Neuron (in vitro differentiated cells): ENCODE data around the gene POMT1.
"Not testable (repeated sequence)": the region's sequence is repeated elsewhere in the genome, so short reads cannot be mapped to it uniquely, and the experiment has no call there.

Experiments
- H2AFZ ChIP-seq: one replicate; pipeline ENCODE4 v1.6.1; 2013; ENCODE audit warnings: low read depth, mild to moderate bottlenecking, inconsistent platforms, low read length, moderate library complexity
- H3K27me3 ChIP-seq: one replicate; pipeline ENCODE4 v1.6.1; 2013; ENCODE audit warnings: low read length; ENCODE audit not compliant: insufficient read depth
- H3K36me3 ChIP-seq: one replicate; pipeline ENCODE4 v1.6.1; 2013; ENCODE audit warnings: low read length; ENCODE audit not compliant: insufficient read depth
- H3K4me1 ChIP-seq: one replicate; pipeline ENCODE4 v1.6.1; 2013; ENCODE audit warnings: low read length; ENCODE audit not compliant: insufficient read depth
- H3K4me3 ChIP-seq: 2 replicates; pipeline ENCODE4 v1.5.1; 2013; ENCODE audit warnings: mild to moderate bottlenecking, low read length, moderate library complexity
- H3K9me3 ChIP-seq: one replicate; pipeline ENCODE4 v1.6.1; 2013; ENCODE audit warnings: low read length

The POMT1 gene

GRCh38 chr9:131502781-131503625 is at the start of gene POMT1:
Gene POMT1 (plus strand): TSS chr9:131502918. CDS start chr9:131504219, 1,301 bp downstream.
- Histone ChIP-seq H3K36me3 (peaks cover 34% of the 10 kb centered on the region), H3K27me3 (no peaks in the 10 kb centered on the region), H3K9me3 (no peaks in the 10 kb centered on the region), H3K4me1 (peaks cover 5% of the 10 kb centered on the region), H3K4me3 (peak within 1 kb of the TSS; percentile 78), H2AFZ (peak within 1 kb of the TSS; percentile 44)

DNA sequence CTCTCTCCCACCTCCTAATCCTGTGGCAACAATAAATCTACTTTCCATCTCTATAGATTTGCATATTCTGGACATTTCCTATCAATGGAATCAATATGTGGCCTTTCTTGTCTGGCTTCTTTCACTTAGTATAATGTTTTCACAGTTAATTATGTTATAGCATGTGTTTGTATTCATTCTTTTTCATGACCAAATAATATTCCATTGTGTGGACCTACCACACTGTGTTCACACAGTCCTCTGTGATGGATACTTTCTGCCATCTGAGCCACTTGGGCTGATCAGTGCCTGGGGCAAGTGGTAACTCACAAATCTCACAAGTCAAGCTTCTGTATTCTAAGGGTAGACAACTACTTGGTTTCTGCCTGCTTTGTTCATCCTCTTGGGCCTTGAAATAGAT is 48.7 kb upstream of the POMT1 start:
- no peaks in the 10 kb centered on the region for H3K9me3 ChIP-seq
- H3K36me3 ChIP-seq: peaks cover 83% of the 10 kb centered on the region
- H3K27me3 ChIP-seq: no peaks in the 10 kb centered on the region
- H3K4me3 ChIP-seq: no peak overlapping the region
- H2AFZ ChIP-seq: no peak overlapping the region
- no peaks in the 10 kb centered on the region for H3K4me1 ChIP-seq

DNA sequence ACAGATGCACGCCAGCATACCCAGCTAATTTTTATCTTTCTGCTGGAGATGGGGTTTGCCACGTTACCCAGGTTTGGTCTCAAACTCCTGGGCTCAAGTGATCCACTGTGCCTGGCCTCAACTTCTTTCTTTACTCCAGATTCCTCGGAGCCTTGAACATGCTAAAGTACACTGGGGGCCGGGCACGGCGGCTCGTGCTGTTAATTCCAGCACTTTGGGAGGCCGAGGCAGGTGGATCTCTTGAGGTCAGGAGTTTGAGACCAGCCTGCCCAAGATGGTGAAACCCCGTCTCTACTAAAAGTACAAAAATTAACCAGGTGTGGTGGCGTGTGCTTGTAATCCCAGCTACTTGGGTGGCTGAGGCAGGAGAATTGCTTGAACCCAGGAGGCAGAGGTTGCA is 47.1 kb upstream of the POMT1 start:
- H3K27me3 ChIP-seq, H2AFZ ChIP-seq, H3K4me1 ChIP-seq, H3K4me3 ChIP-seq, H3K9me3 ChIP-seq: not testable (repeated sequence)
- peaks cover 83% of the 10 kb centered on the region for H3K36me3 ChIP-seq

- Histone ChIP-seq H3K4me1 (no peaks in the 10 kb centered on the region), H3K4me3 (no peak overlapping the region), H3K27me3 (no peaks in the 10 kb centered on the region), H3K36me3 (peaks cover 80% of the 10 kb centered on the region), H2AFZ (no peak overlapping the region), H3K9me3 (no peaks in the 10 kb centered on the region)
These were observed 45.0 kb upstream of the POMT1 start for GRCh38 chr9:131457746-131458145.

DNA sequence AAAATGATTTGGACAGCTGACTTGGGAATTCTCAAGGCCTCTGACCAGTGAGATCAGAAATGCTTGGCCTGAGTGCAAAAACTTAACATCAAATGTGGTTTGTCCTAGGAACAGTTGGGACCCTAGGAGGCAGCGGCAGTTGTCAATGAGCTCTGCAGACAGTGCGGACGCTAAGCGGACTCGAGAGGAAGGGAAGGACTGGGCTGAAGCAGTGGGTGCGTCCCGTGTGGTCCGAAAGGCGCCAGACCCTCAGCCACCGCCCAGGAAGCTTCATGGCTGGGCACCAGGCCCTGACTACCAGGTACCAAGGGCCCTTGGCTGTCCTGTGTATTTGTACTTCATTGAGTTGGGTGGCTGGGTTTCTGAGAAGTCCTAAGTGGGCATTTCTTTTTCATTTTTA is 43.7 kb upstream of the POMT1 start:
- Histone ChIP-seq H3K4me1 (no peaks in the 10 kb centered on the region), H3K27me3 (no peaks in the 10 kb centered on the region), H3K9me3 (no peaks in the 10 kb centered on the region), H3K4me3 (no peak overlapping the region), H2AFZ (no peak overlapping the region), H3K36me3 (peaks cover 82% of the 10 kb centered on the region)

GRCh38 chr9:131461166-131461565 is 41.6 kb upstream of the POMT1 start:
- no peaks in the 10 kb centered on the region for H3K9me3 ChIP-seq
- H3K36me3 ChIP-seq: peaks cover 88% of the 10 kb centered on the region
- H3K27me3 ChIP-seq: no peaks in the 10 kb centered on the region
- H3K4me3 ChIP-seq: no peak overlapping the region
- H3K4me1 ChIP-seq: no peaks in the 10 kb centered on the region
- H2AFZ ChIP-seq: no peak overlapping the region

DNA sequence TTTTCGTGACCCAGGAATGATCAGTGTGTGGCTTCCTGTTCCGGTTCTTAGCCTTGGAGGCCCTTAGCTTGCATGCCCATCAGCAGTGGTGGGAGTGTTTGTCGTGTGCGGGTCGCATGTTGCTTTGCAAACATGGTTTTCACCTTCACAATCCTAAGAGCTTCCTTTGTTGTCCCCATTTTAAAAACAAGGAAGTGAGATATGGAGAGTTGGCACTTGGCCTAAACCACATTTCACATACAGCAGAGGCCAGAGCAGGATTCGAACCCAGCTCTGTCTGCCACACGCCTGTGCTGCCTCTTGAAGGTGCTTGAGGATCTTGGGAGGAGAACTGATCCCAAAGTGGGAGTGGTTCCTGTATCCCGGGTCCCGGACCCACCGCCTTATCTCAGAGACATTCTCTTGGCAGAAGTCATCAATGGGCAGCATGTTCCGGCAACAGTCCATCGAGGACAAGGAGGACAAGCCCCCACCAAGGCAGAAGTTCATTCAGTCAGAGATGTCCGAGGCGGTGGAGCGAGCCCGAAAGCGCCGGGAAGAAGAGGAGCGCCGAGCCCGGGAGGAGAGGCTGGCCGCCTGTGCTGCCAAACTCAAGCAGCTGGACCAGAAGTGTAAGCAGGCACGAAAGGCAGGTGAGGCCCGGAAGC is 38.2 kb upstream of the POMT1 start:
- Histone ChIP-seq H3K4me1 (no peaks in the 10 kb centered on the region), H3K9me3 (no peaks in the 10 kb centered on the region), H2AFZ (no peak overlapping the region), H3K27me3 (no peaks in the 10 kb centered on the region), H3K36me3 (peaks cover 88% of the 10 kb centered on the region), H3K4me3 (no peak overlapping the region)

DNA sequence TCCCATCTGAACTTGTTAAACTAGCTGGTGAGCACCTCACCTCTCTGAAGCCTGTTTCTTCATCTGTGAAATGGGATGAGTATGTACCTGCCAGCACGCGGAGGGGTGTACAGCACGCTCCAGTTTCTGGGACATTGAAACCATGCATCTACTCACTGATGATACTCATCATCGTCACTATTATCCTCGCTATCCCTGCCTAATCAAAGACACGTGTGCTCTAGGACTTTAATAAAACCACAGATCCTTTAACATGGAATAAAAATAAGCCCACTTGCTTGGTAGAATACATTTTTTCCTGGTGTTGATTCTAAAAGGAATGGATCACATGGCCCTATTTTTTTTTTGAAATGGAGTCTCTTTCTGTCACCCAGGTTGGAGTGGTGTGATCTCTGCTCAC is 37.3 kb upstream of the POMT1 start:
- Histone ChIP-seq H3K36me3 (peaks cover 88% of the 10 kb centered on the region), H3K27me3 (no peaks in the 10 kb centered on the region), H2AFZ (no peak overlapping the region), H3K4me3 (no peak overlapping the region), H3K9me3 (no peaks in the 10 kb centered on the region), H3K4me1 (no peaks in the 10 kb centered on the region)

GRCh38 chr9:131467214-131467935 is 35.3 kb upstream of the POMT1 start:
- H3K9me3 ChIP-seq: no peaks in the 10 kb centered on the region
- no peak overlapping the region for H2AFZ ChIP-seq
- no peaks in the 10 kb centered on the region for H3K27me3 ChIP-seq
- H3K4me1 ChIP-seq: no peaks in the 10 kb centered on the region
- H3K36me3 ChIP-seq: peaks cover 88% of the 10 kb centered on the region
- no peak overlapping the region for H3K4me3 ChIP-seq

GRCh38 chr9:131468031-131468430 is 34.7 kb upstream of the POMT1 start:
- no peaks in the 10 kb centered on the region for H3K9me3 ChIP-seq
- H2AFZ ChIP-seq: no peak overlapping the region
- no peaks in the 10 kb centered on the region for H3K4me1 ChIP-seq
- H3K36me3 ChIP-seq: peaks cover 91% of the 10 kb centered on the region
- no peak overlapping the region for H3K4me3 ChIP-seq
- H3K27me3 ChIP-seq: no peaks in the 10 kb centered on the region

DNA sequence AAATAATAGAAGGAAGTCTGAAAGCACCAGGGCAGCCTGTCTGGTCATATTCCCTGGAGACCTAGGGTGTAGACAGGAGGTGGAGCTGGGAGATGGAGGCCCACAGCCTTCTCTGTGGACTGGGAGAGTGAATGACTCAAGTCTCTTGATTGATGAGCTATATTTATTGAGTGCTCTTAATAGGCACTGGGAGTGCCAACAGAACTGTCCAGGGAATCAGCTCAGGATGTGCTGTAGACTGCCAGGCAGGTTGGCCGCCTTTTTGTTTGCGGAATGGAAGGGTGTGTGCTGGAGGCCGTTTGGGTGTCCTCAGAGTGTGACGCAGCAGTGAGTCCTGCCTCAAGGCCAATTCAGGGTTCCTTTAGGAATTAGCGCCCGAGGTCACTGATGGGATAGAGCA is 33.4 kb upstream of the POMT1 start:
- Histone ChIP-seq H3K36me3 (peaks cover 92% of the 10 kb centered on the region), H3K4me3 (no peak overlapping the region), H3K27me3 (no peaks in the 10 kb centered on the region), H3K9me3 (no peaks in the 10 kb centered on the region), H3K4me1 (no peaks in the 10 kb centered on the region), H2AFZ (no peak overlapping the region)

- Histone ChIP-seq H3K27me3 (no peaks in the 10 kb centered on the region), H3K36me3 (peaks cover 92% of the 10 kb centered on the region), H3K9me3 (no peaks in the 10 kb centered on the region), H3K4me3 (no peak overlapping the region), H2AFZ (no peak overlapping the region), H3K4me1 (no peaks in the 10 kb centered on the region)
These were observed 32.8 kb upstream of the POMT1 start for GRCh38 chr9:131469951-131470350.

- Histone ChIP-seq H3K9me3 (no peaks in the 10 kb centered on the region), H2AFZ (no peak overlapping the region), H3K4me1 (no peaks in the 10 kb centered on the region), H3K4me3 (no peak overlapping the region), H3K36me3 (peaks cover 92% of the 10 kb centered on the region), H3K27me3 (no peaks in the 10 kb centered on the region)
These were observed 32.1 kb upstream of the POMT1 start for GRCh38 chr9:131470581-131470991.
